Measurements from ENCODE around the gene SUFU. TPM values are rescaled to one million over a fixed set of nuclear protein-coding genes. Genes with fewer than 3 reads are reported as not detected.

Gene SUFU
- total RNA-seq, 1 donor from 2014 or later, result 6.2 TPM

DNA sequence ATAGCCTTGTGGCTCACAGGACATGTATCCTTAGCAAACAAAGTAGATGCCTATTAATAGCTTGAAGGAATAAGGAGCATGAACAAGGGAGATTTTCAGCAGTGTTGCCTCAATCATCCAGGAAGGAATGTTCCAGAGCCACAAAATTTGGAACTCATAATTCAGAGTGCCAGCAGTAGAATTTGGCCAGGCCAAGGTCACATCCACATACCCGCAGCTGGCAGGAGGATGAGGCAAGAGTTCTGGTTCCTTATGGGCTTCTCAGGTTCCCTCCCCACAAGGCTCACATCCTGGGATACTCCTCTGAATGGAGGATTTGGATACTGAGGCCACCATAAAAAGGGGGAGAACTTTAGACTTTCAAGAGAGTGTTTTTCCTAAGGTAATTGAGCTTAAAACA is 45.8 kb downstream of the SUFU start:
- DNase-seq (ENCODE audit: low read depth), result no peak
- TF ChIP-seq, protein P1, sequence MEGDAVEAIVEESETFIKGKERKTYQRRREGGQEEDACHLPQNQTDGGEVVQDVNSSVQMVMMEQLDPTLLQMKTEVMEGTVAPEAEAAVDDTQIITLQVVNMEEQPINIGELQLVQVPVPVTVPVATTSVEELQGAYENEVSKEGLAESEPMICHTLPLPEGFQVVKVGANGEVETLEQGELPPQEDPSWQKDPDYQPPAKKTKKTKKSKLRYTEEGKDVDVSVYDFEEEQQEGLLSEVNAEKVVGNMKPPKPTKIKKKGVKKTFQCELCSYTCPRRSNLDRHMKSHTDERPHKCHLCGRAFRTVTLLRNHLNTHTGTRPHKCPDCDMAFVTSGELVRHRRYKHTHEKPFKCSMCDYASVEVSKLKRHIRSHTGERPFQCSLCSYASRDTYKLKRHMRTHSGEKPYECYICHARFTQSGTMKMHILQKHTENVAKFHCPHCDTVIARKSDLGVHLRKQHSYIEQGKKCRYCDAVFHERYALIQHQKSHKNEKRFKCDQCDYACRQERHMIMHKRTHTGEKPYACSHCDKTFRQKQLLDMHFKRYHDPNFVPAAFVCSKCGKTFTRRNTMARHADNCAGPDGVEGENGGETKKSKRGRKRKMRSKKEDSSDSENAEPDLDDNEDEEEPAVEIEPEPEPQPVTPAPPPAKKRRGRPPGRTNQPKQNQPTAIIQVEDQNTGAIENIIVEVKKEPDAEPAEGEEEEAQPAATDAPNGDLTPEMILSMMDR (conservative IDR thresholded peaks at IDR 0.05; ENCODE audit: low read depth, low read length), result no peak
- H3K4me3 ChIP-seq (ENCODE audit: low read depth, low read length), result no peak overlapping the region

DNA sequence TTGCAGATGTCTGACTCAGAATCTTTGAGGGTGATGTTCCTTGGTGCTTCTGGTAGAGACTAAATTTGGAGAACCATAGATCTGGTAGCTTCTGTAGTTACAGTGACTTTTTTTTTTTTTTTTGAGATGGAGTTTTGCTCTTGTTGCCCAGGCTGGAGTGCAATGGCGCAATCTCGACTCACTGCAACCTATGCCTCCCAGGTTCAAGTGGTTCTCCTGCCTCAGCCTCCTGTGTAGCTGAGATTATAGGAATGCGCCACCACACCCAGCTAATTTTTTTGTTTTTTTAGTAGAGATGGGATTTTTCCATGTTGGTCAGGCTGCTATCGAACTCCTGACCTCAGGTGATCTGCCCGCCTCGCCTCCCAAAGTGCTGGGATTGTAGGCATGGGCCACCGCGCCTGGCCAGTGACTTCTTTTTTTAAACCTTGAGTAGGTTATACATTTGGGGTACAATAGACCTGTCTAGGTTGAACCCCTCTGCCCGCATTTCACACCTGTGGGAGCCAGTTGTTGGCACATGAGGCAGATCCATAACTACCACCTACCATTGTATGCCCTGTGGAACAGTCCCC is 47.0 kb downstream of the SUFU start:
- TF ChIP-seq, protein P1 (conservative IDR thresholded peaks at IDR 0.05; ENCODE audit: low read depth, low read length), result no peak

DNA sequence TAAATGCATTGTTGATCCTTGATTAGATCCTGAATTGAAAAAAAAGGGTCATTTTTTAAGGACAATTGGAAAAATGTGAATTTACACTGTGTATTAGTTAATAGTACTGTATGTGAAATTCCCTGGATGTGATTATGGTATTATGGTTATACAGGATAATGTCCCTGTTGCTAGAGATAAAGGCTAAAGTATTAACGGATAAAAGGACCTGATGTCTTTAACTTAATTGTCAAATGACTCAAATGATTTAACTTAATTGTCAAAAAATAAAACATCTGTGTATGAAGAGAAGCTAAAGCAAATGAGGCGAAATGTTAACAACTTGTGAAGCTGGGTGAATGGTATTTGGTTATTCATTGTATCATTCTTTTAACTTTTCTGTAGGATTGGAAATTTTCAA is 48.8 kb downstream of the SUFU start:
- no peak overlapping the region for H3K4me3 ChIP-seq (ENCODE audit: low read depth, low read length)
- no peak for DNase-seq (ENCODE audit: low read depth)
- TF ChIP-seq, protein P1 (conservative IDR thresholded peaks at IDR 0.05; ENCODE audit: low read depth, low read length), result no peak

More for the DNA sequence above, 47.0 kb downstream of the SUFU start:
- no peak overlapping the region for H3K4me3 ChIP-seq (ENCODE audit: low read depth, low read length)
- DNase-seq (ENCODE audit: low read depth), result no peak

DNA sequence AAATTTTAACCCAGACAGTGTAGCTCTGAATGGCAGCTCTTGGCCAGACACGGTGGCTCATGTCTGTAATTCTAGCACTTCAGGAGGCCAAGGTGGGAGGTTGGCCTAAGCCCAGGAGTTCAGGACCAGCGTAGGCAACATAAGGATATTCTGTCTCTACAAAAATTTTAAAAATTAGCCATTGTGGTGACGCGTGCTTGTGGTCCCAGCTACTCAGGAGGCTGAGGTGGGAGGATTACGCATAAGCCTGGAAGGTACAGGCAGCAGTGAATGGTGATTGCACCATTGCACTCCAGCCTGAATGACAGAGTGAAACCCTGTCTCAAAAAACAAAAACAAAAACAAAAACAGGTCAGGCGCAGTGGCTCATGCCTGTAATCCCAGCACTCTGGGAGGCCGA is 50.0 kb downstream of the SUFU start:
- DNase-seq (ENCODE audit: low read depth), result no peak
- TF ChIP-seq, protein P1 (conservative IDR thresholded peaks at IDR 0.05; ENCODE audit: low read depth, low read length), result no peak

DNA sequence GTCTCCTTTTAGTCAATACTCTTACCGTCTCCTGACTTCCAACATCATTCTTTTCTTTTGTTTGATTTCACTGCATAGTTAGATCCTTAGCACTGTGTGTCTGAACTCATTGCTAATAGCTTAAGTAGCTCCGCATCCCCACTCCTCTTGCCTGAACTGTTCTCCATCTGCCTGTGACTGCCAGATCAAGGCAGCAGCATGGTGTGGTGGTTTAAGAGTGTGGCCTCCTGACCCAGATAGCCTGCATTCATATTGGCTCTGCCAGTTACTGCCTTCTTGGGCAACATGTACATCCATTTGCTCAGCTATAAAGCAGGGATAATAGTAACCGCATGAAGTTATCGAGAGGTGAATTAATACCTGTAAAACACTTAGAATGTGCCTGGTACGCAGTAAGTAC is 50.8 kb downstream of the SUFU start:
- TF ChIP-seq, protein P1 (conservative IDR thresholded peaks at IDR 0.05; ENCODE audit: low read depth, low read length), result no peak
- no peak overlapping the region for H3K4me3 ChIP-seq (ENCODE audit: low read depth, low read length)
- no peak for DNase-seq (ENCODE audit: low read depth)

More for the DNA sequence above, 50.0 kb downstream of the SUFU start:
- no peak overlapping the region for H3K4me3 ChIP-seq (ENCODE audit: low read depth, low read length)

DNA sequence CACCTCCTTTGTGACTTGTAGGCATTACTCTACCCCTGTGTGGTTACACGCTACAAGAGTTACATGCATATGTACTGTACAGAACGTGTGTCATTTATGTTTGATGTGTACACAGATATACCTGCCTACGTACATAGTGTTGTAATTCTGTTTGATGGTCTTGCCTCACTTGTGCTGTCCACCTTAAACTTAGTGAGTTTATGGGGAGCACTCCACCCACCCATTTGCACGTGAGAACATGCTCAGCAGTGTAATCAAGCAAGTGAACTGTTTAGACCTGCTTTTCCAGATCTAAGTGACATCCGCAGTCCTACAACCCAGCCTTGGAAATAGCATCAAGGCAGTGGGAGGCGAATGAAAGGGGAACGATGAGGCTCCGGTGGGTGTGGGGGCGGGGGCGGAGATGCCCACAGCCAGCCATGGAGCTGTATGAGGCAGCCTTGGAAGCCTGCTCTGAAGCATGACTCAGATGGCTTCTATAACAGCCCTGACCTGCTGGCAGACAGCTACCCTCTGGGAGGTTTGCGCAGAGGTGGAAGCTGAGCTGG is 52.1 kb downstream of the SUFU start:
- no peak for DNase-seq (ENCODE audit: low read depth)
- TF ChIP-seq, protein P1 (conservative IDR thresholded peaks at IDR 0.05; ENCODE audit: low read depth, low read length), result no peak
- no peak overlapping the region for H3K4me3 ChIP-seq (ENCODE audit: low read depth, low read length)

DNA sequence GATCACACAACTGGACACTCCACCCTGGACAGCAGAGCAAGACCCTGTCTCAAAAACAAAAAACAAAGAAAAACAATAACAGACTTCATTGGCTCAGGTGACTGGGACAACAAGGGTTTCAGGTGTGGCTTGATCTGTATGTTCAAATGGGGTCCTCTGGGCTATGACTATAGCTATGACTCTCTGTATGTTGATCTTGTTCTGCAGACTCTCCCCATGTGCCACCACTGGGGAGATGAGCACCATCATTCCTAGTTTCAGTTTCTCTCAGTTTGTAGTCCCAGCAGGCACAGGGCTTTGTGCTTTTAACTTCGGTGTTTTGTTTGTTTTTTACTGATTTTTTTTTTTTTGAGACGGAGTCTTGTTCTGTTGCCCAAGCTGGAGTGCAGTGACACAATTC is 53.8 kb downstream of the SUFU start:
- TF ChIP-seq, protein P1 (conservative IDR thresholded peaks at IDR 0.05; ENCODE audit: low read depth, low read length), result no peak
- DNase-seq (ENCODE audit: low read depth), result no peak
- H3K4me3 ChIP-seq (ENCODE audit: low read depth, low read length), result no peak overlapping the region

Data from epithelial cell of proximal tubule (primary cell).